Stimulated activated CD4-positive, alpha-beta T cell treated with anti-CD3 and anti-CD28 coated beads, Interleukin-15, amount 100 ng/mL, for 48 hours (primary cell): Measurements from ENCODE around the gene STIMATE.

Experiments
- DNase-seq, 2 donors: peaks; one replicate each; pipeline ENCODE4 v3.0.0-alpha.2; 2020; ENCODE audit warnings: low read depth in 2 of 2

STIMATE gene

DNA sequence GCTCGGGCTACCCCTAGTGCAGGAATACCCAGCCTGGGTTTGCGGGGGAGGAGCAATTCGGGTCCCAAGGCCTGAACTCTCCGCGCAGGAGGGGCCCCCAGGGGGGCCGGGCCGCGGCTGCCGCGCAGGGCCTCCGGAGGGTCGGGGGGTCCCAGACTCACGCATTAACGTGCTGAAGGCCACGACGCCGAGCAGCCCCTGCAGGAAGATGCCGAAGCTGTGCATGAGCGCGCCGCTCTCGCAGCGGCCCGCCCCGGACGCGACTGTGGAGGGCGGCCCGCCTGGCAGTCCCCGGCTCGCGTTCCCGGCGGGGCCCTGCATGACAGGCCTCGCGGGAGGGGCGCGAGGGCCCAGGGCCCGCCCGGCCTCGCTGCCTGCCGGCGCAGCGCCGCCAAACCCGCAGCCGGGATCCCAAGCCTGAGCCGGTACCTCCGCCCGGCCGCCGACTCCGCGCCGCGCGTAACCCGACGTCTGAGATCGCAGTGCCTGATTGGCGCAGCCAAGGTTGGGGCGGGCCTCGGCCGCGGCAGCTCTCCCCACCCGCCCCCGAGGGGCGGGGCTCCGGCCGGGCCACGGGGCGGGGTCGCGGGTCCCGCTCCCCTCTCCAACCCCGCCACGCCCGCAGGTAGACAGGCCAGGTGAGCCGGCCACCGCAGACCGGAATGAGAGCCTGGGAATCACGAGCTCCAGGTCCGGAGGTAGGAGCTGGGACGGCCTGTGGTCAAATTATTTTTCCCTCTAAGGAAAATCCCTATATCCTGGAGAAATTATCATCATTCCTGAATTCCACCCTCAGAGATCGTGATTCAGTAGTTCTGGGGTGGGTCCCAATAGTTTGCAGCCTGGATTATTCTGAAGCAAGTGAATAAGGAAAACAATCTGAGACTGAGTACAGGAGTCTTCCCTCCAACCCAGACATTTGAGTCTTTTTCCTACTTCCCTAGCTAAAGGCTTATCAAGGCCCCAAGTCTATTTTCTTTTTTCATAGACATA is at the start of gene STIMATE:
Gene STIMATE, minus strand, starts transcription at position 419 of the 993 bp plus-strand sequence. Its CDS starts 98 bp downstream, at position 321.
- peak; percentile 69 to 80 for DNase-seq

DNA sequence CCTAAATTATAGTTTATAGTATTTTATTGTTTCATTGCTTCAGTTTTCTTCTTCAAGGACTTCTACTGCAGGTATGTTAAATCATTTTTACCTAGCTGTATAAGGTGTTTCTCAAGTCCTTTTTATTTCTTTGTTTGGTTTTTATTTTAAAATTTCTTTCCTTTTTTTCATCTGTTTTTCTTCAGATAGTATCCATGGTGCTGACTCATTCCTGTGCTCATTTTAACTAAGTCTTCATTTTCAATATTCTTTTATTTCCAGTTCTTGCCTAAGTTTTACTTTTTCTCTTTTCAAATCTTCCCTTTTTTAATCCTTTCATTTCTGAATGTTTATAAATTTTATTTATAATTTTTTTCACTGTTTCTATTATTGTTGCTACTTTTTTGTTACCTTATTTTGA is 42.3 kb upstream of the STIMATE start:
- DNase-seq, result no peak

DNA sequence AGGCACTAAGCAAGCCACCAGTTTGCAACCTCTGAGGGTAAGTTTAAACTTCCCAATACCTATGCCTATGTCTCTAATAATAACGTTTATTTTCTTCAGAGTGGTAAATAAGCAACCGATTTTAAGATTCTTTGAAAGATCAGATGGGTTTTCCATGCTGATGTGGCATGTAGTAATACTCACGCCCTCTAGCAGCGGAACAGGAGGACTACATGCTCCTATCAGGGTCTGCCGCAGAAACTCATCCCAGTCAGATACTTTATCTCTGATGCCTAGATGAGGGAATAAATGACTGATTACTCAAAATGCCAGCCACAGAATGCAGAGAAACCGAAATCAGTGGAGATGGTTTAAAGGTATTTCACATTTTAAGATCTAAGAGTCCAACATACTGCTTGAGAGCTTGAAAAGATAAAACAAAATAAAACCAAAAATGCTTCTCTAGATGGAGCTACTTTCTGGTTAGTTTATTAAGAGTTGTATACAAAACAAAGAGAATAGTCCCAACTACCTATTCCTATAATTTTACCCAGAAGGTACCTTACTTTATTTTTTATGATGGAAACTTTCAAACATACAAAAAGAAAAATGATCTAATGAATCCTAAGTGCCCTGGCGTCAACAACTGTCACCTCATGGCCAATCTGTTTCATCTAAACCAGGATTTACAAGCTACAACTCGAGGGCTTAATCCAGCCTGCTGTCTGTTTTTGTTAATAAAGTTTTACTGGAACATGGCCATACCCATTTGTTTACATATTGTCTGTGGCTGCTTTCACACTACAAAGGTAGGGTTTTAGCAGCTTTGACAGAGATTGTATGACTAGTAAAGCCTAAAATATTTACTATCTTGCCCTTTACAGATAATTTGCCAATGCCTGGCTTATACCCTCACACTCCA is 37.5 kb upstream of the STIMATE start:
- peak; percentile 28 to 38 for DNase-seq

DNA sequence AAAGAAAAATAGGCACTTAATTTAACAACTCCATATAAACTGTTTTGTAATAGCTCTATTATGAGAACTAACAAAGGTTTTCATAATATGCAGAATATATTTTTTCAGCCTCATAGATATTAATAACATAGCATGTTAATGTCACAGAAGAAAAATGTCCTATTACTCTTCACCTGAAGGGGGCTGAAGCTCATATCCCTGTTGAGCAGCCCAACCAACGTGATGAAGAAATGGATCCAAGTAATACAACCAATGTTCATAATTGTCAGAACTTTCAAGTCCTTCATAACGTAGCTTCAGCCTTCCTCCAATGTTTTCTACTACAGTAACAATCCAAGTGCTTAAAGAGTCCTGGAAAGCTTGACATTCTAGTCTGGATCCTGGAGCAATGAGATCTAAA is 34.5 kb upstream of the STIMATE start:
- no peak for DNase-seq

DNA sequence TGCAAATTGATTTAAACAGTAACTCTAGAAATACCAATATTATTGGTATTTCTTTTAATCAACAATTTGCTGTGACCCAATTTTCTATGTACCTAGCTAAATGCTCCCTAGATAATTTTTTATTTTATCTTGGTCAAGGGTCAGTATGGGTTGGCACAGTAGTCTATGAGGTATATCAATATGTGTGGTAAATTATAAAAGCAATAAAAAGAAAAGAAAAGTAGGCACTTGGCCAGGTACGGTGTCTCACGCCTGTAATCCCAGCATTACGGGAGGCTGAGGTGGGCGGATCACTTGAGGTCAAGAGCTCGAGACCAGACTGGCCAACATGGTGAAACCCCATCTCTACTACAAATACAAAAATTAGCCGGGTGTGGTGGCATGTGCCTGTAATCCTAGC is 34.0 kb upstream of the STIMATE start:
- DNase-seq, result no peak

DNA sequence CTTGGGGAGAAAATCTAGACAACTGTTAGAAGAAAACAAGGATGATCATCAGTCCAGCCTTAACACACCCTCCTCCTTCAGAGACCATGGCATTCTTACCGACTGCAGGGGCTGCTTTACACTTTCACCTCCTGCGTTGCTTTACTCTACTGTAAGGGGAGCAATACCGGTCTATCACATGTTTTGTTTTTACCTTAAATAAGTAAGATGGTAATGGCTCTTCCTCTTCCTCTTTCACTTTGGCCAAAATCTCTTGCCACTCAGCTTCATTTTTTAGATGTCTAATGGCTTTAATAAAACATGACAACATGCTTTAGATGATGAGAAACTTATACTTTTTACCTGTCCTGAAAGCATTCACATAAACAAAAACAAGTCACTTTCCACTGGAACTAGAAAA is 33.4 kb upstream of the STIMATE start:
- DNase-seq, result no peak

DNA sequence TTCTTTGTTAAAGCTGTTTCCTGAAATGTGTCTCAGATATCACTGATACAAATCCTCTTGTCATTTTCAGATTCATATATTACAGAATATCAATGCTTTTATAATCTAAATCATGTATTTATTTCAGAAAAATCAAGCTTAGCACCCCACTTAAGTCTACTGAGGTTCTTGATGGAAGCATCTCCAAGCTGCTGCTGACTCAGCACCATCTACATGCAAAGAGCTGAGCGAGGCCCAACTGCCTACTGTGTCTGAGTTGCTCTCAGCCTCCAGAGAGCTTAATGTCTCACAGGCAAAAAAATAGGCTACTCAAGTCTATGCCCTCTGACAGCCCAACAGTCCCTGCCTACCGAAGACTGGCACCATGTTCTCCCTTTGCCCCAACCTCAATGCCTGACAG is 29.2 kb upstream of the STIMATE start:
- DNase-seq, result no peak

DNA sequence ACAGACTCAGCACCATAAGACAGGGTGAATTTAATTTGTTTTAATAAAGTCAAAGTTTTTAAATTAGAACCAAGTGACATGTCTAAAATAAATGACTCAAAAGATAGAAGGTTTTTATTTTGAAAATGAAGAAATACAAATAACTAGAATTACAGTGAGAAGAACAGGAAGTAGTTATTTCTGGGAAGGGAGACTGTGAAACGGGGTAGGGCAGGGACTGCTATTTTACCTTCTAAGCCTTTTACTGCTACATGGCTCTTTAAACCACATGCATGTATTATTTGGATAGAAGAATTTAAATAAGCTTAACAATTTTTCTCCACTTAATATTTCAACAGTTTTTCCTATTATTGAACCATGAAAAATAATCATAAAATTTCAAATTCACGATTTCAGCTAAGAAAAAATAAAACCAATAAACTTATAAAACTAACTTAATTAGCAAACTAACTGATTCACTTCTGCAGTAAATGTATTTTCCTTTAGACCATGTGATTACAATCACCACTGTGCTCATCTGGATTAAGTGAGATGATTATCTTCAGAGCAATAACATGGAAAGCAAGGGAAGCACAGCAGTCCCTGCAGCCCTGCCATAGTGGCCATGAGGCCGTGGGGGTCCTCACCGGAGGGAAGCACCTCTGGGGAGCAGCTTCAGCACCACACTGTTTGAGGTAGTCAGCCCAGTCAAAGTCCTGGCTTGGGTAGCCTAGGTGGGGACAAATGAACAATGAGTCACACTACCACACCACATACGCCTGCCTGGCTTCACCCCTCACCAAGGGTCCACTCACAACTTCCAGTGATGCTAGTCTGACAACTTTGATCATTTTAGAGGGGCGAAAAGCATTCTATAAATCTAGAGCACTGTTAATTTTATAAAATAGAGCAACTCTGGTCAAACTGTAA is 28.3 kb upstream of the STIMATE start:
- no peak for DNase-seq

DNA sequence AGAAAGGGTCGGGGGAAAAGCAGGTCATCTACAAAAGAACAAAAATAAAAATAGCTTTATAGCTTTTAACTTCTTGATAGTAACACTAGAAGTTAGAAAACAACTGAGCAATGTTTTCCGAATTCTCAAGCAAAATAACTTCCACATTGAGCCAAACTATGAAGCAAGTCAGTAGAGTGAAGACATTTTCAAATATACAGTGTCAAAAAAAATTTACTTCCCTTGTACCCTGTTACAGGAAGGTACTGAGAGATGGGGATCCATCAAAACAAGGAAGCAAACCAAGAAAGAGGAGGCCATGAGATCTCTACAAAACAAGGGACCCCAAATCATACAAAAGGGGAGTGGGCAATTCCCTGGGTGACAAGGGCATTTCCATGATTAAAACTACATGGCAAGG is 26.6 kb upstream of the STIMATE start:
- DNase-seq, result no peak

DNA sequence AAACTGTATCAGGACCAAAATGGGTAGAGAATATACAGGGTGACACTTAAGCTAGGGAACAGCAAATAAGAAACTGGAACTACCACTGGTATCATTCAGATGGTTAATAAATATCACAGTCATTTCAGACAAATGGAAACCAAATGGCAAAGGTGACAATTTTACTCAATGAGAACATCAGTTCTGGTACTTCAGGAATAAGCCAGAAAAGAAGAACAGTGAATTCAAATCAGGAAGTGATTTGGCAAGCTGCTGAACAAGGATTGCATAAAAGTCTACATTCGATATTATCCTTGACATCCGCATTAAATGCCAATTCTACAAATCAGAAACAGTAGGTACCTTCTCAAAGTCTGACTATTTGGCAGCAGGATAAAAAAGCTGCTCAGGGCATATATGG is 23.5 kb upstream of the STIMATE start:
- no peak for DNase-seq

DNA sequence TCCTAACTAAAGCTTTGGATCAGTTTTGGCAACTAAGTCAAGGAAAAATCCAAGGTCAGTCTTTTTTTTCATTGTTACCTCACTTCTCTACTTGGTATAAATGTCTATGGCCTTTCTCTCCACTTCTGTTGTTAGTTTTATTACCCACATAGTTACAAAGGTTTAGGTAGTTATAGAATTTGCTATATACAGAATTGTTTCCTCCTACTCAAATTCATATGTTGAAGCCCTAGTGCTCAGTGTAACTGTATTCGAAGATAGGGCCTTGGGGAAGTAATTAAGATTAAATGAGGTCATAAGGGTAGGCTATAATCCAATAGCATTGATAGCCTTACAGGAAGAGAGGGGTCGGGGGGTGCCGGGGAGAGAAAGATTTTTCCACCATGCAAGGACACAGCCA is 19.7 kb upstream of the STIMATE start:
- no peak for DNase-seq

DNA sequence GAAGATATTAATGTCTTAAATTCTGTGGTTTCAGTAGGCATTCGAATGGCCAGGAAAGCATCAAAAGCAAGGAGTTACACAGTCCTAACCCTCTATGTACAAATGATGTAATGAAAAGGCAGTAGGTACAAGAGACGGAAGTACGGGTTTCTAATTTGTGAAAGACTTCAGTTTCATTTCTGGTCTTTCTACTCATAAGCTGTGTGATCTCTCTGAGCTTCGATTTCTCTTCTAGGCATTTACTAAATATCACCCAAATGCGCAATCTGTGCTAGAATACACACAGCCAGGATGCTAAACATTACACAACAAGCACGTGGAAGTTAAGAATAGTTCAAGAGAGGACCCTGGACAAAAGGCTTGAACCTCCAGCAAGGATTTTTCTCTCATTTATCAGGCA is 17.9 kb upstream of the STIMATE start:
- no peak for DNase-seq

DNA sequence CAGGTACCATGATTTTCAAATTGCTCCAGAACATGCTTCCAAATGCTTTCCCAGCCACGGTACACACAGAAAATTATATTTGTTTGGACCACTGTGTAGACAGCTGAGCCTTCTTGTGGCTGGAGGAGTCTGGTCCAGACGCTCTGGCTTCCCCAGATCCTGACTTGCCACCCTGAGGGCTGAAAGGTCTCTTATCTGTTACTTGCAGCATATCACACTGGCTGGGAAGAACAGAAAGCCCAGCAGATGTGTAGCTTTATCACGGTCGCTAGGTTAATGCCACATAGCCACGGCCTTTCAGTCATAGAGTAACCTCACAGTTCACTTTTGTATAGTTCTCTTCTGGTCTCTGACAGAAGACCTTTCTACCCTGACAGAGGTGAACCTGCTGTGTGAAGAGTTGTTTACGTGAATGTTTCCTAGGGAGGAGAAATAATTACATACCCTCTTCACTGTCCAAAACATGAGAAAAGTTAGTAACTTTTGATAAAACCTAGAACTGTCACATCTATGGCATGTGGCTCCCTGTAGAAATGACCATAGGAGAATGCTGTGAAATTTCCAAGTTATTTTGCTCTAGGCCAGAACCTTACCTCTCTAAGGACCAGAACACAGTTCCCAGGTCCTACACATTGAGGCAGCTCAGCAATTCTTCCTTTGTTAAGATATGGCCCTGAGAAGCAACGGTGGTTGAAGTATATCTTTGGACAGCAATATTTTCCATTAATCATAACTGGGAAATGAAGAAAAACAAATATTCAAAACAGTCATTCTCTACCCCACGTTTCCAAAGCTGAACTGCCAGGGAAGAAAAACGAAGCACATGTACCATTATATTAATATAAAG is 15.8 kb upstream of the STIMATE start:
- no peak for DNase-seq

DNA sequence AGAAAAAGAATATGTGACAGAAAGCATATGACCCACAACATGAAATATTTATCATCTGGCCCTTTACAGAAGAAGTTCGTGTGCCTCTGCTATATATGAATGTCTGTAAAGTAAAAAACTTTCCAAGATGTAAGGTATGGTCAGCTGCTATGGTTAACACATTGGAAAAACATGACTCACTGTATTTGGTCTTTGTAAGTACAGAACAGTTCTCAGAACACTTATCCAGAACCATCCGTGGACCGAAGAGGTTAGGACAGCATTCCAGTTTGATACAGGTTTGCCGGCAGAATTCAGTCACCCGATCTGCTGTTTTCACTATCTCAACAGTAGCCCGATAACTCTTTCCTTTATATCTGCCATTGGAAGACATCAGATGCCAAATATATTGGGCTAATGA is 13.5 kb upstream of the STIMATE start:
- no peak for DNase-seq

DNA sequence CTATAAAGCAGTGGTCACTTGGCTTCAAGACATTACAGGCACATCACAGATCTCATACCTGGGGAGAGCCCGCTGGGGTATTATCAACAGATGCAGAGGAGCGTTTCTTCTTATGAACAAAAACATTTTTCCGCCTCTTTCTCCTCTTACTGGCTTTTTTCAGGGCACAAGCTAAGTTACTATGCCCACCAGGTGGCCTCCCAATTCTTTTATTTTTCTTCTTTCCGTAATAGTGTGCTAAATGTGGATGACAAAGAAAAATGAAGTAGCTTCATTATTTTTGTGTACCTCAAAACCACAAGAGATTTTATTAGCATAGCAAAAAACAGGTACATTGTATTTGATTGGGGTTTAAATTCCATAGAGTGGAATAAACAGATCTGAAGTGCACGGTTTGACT is 10.1 kb upstream of the STIMATE start:
- DNase-seq, result no peak

DNA sequence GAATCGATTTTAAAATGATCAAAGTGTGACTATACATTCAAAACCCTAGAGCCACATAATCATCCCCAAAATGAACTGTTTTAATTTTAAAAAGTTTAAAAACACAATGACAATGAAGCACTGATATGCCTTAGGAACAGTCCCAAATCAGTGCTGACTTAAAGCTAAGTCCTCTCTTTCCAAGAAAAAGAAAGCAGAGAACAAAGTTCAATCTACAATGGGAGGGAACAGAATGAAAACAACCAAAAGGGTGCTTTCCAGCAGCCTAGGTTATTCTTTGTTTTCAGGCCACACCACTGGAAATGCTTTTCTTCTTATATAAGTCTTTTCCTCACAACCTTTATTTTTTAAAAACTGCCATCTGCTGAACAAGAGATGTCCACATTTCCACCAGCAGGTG is 7.2 kb upstream of the STIMATE start:
- no peak for DNase-seq

DNA sequence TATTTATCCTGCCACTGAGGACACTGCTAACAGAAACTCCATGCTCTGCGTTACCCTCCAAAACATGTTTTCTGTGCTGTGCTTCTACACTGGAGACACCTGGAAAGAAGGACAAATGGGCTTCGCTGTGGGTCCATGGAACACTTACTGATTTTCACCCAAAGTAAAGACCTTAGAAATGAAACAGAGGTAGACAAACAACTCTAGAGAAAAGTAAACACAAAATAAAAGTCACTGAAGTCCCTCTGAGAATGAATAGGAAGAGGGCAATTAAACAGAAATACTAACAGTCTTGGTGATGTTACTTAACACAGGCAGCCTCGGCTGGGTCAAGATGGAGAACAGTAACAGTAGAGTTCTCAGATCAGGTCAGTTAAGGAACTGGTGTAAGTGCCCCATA is 6.7 kb upstream of the STIMATE start:
- no peak for DNase-seq

DNA sequence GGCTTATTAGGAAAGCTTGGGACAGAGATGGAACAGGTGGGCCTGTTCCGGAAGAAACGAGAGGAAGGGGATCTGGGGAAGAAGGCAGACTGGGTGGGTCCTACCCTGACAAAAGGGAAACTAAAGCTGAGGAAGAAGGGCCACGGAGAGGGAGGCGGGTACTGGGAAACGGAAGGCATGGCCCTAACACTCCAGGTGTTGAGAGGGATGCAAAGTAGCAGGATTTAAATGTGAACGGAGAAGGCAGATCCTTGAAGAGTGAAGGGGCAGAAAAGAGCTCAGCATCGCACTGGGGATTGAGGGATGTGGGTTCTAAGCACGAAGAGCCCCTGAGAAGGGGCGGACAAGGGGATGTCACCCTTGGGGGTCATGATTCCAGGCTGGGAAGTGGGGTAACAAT is 735 bp downstream of the STIMATE start:
- no peak for DNase-seq

DNA sequence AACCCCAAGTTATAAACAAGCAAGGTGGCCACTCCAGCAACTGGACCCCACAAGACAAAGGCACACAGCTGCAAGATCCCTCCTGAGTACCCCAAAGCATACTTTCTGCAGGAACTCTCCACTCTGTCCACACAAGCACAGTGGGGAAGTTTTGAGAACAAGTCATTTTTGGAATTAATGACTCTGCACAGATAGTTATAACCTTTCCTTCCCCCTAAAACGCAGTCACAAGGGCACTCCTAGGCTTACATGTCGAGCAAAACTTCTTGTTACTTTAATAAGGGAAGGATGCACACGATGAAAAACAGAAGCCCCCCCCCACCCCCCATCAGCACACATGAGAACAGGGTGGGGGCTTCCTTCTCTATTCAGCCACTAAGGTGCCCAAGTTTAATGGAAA is 1.2 kb downstream of the STIMATE start:
- no peak for DNase-seq

DNA sequence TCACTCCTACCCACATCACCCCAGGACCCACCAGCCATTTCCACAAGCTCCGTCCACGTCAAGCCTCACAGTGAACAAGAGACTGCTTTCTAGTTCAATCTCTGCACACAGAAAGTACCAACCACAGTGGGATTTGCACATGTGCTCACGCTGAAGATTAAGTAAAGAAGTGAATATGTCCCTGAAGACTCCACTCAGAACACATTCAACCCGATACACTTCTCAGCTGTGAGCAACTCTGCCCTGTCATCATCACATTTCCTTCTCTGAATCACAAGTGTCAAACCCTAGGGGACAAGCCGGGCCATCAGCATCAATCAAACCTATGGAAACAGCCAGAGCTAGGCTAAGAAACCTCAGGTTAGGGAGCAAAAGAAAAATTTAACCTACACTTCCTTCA is 1.9 kb downstream of the STIMATE start:
- peak in 1 of 2 donors; percentile 28 for DNase-seq

DNA sequence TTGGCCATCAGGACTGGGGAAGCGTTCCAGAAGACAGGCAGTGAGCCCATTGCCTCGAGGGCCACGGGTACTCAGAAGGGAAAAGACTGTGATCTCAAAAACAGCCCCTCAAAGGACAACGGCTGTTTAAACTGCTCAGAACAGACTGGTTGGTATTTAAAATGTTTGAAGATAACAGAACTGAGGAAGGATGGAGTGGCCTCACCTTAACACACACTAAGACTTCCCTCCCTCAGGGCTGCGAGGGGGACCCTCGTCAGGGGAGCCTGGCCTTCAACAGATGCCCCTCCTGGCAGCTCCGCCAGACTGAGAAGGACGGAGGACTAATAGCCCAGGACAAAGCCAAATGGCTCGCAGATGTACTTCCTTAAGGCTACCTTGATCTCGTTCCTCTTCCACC is 2.6 kb downstream of the STIMATE start:
- no peak for DNase-seq
